Activated CD4-positive, alpha-beta T cell treated with anti-CD3 and anti-CD28 coated beads, Interleukin-2, Interleukin-4, amounts not matched to agents 100 ng/mL and 50 ng/mL, durations not matched to agents 16 hours and 8 hours (primary cell): Measurements from ENCODE around the gene F2.
"Not testable (repeated sequence)": the region's sequence is repeated elsewhere in the genome, so short reads cannot be mapped to it uniquely, and the experiment has no call there.

Experiments used
- DNase-seq: peaks from one replicate; pipeline ENCODE4 v3.0.0-alpha.2; 2020; ENCODE audit warnings: low spot score

Gene F2

DNA sequence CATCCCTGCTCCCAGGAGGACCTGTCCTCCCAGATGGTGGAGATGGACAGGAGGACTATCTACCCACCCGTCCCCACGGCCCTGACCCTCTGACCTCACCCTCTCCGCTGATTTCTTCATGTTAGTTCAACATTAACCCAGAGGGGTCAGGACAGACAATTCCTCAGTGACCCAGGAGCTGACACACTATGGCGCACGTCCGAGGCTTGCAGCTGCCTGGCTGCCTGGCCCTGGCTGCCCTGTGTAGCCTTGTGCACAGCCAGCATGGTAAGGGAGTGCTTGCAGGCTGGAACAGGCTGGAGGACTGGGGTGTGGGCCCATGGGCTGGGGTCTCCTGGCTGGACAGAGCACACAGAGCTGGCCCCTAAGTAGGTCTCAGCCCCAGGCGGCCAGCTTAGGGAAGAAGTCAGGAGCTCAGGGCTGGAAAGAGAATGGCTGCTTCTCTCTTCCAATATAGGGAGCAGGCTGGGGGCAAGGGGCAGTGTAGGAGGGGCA lies at the start of gene F2:
Gene F2 (plus strand): TSS at position 166 of the 495 bp plus-strand sequence. CDS start 23 bp downstream, at position 189.
- DNase-seq, result no peak

GRCh38 chr11:46669711-46670139 lies 49.3 kb upstream of the F2 start:
- DNase-seq, result peak; percentile 10

GRCh38 chr11:46670521-46670920 lies 48.5 kb upstream of the F2 start:
- DNase-seq, result not testable (repeated sequence)

GRCh38 chr11:46671958-46672315 lies 47.1 kb upstream of the F2 start:
- no peak for DNase-seq

DNA sequence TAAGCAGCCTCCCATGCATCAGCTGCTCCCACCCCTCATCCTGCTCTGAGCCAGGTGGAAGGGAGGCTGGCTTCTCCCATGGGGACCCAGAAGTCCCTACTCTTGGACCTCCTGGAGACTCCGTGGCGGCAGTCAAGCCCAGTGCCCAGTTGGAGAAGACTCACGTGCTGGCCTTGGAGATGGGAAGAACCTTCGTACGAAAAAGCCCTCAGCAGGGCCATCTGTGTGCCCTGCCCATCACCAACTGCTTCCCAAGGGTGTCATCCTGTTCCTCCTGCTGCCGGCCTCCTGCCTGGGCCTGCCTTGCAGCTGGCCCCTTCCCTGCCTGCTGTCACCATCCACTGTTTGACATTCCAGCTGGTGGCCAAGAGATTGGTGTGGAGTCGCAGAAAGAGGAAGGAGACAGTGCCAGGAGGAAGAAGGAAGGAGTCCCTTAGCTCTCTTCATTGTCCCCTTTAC lies 46.6 kb upstream of the F2 start:
- DNase-seq, result no peak

DNA sequence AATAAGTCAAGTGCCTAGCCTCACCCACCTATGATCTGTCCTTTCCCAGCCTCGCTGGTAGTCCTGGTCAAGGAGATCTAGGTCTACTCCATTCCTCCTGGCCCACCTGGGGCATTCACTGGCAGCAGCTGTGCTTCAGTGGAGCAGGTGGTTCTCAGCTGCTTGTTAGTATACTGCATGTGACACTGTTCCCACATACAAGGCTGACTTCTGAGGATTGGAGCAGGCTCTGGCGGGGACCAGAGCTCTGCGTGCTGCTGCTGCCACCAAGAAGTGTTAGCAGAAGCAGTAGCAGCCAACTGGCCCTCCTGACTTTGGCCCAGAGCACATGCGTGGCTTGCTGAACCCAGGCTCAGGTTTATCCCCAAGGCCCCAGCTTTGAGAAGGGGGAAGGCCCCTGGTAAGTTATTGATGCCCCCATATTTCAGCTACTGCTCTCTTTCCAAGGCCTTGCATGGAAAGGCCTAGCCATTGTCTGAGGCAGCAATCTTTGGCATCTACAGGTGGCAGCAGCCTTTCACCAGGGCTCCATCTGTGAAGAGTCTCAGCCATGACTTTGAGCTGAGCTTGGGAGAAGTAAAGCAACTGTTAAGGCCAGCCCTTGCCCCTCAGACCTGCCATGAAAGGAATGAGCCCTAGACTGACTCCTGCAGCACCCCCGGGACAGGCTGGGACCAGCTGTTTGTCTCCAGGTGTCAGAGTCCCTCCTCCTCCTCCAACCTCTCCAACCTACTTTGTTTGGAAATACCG lies 45.1 kb upstream of the F2 start:
- DNase-seq, result no peak

DNA sequence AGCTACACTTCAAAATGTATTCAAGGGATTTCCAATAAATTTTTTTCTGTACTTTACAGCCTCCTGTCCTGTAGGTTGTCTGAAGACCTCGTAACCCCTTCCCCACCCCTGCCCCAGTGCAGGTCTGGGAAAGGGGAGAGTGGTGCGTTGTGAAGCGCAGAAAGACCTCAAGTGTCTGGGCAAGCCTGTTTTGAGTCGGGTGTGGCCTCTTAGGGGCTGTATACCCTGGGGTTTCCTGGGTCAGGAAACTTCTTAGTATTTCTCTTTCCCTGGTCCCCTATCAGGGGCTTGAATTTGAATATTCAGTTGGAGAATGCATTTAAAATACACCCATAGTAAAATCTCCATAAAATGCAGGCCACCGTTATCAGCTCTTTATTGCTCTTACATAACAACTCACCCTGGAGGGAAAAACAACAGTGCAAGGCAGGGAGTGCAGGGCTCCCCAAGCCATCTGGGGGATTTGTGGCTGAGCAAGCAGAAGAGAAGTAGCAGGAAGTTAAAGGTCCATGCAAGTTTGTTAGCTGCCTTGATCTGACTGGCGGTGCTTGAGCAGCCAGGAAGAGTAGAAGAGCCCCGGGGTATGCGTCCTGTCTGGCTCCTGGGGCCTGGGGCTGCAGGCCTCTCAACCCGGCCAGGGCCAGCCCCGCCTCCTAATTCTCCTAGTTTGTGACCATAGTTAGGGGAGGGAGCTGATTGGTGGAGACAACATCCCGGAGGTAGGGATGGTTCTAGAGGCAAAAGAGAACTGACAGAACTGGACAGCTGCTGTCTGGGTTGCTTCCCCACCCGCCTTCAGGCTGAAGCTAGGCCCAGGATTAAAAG lies 44.3 kb upstream of the F2 start:
- no peak for DNase-seq

DNA sequence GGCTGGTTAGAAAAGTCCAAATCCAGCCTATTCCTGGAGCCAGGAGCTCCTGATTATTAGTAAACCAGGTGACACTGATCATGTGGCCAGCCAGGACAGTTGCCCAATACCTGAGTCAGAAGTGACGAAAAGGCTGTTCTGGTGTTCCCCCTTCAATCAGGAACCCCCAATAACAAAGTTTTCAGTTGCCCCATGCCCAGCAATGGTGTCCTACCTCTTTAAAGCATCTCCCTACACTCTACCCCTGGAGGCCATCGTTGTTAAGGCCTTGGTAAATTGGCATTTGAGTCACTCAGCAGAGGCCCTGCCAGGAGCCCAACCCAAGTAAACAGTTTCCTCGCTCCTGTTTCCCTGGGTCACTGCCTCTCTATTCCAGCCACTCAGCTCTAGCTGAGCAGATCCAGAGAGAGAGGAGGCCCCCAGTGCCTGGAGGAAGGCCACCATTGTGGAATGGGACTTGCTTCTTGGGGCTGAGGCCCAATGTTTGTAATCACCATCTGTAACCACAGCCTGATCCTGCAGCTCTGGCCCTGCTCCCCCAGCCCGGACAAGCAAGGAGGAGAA lies 43.6 kb upstream of the F2 start:
- DNase-seq, result no peak

DNA sequence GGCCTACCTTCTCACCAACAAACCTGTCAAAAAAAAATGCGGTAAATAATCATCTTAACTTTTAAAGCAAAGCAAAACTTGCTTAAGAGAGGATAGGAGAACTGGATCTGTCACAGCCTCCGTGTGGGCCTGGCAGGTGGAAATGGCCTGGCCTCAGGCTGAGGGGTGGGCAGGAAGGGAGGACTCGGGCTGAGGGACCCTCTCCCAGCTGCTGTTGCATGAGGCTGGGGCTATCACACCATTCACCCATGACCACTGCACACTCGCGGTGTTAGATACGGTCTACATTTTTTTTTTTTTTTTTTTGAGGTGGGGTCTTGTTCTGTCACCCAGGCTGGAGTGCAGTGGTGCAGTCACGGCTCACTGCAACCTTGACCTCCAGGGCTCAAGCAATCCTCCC lies 43.1 kb upstream of the F2 start:
- DNase-seq, result no peak

DNA sequence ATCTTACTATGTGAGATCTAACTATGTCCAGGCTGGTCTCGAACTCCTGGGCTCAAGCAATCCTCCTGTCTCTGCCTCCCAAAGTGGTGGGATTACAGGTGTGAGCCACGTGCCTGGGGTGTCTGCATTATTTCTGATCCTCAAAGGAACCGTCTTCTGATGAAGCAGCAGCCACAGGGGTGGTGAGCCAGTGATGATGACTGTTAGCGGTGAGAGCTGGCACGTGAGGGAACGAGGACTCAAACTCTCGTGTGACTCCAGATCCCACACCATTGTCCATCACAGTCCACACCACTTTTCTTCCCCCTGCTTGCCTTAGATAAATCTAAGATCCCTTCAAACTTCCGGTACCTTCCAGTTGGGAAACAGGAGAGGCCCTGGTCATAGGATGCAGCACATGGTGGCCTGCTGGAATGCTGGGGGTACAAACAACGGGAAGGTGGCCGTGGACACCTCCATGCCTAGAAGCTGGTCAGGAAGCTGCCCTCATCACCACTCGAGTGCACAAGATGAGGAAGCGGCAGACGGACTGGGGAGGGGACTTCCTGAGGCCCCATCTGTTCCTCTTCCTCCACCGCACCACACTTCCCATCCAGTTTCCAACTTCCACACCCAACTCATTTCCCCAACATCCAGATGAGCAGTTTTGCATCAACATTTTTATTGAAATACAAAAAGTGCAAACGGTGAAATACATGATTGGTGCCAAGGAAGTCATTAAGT lies 42.4 kb upstream of the F2 start:
- no peak for DNase-seq

DNA sequence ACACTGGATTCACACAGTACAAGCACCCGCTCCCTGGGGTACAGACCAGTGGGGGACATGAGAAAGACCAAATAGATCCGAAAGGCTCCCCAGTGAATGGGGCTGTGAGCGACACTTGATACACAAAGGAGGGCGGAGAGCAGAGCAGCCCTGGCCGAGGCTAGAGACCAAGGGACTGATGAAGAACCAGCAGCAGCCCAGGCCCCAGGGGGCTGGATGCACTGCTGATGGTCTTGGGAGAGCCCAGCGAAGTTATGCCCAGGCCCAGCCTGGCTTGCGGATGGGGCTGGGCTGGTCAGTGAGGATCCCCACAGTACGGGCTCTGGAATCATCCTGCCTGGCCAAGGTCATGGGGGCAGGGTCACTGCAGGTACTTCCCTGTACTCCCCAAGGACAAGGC lies 41.8 kb upstream of the F2 start:
- DNase-seq, result no peak

- no peak for DNase-seq
Measured at GRCh38 chr11:46677991-46678740, 40.8 kb upstream of the F2 start.

GRCh38 chr11:46678741-46679130 lies 40.3 kb upstream of the F2 start:
- DNase-seq, result no peak

DNA sequence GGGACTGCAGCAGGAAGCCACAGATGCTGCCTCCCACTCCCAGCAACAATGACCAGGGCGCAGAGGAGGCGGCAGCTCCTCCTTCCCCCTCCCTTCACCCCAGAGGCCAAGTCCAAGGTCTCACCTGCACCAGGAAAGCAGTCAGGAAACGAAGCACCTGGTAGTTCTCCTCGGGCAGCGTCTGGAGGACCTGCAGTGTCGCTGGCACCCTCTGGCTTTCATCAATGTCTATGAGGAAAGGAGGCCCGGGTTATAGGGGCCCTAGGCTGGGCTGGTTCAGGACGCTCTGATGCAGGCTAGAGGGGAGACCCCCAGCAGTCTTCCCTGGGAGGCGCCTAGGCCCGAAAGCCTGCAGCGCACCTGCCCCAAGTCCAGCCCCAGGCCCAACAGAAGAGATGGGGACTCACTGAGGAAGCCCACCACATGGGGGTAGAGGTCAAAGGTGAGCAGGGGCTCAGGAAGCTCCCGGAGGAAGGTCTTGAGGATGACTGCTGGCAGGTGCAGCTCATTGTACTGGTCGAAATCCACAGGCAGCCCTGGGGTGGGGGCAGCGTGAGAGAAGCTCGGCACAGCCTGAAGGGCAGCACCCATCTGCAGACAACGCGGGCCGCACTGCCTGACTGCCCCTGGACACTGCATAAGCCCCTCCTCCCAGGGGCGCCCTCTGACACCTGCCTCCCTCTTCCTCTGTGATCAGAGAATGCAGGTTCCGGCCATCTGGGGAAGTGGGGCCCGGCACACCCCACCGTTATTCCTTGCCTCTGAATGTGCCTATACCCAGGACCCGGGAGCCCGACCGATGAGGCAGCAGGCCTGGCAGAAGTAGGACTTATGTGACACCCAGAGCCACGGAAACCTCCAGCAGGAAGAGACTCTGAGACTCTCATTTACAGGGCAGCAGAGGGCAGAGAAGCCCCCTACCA lies 39.5 kb upstream of the F2 start:
- no peak for DNase-seq

GRCh38 chr11:46680164-46680760 lies 38.8 kb upstream of the F2 start:
- DNase-seq, result no peak

DNA sequence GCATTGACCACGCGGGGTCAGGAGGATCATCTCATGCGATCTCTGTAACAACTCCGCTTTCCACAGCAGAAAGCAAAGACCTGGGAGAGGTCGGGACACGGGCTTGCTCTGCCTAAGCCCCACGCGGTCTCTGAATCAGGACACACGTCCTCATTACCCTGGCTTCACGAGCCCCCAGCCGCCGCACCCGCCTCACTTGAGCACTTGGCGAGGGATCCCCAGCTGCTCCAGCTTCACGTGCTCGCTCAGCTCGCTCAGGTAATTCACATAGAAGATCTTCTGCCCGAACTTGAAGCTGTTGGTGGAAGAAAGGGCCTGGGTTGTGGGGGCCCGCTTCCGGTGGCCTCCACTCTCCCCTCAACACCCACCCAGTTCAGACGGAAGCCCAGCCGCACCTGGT lies 38.2 kb upstream of the F2 start:
- DNase-seq, result no peak

DNA sequence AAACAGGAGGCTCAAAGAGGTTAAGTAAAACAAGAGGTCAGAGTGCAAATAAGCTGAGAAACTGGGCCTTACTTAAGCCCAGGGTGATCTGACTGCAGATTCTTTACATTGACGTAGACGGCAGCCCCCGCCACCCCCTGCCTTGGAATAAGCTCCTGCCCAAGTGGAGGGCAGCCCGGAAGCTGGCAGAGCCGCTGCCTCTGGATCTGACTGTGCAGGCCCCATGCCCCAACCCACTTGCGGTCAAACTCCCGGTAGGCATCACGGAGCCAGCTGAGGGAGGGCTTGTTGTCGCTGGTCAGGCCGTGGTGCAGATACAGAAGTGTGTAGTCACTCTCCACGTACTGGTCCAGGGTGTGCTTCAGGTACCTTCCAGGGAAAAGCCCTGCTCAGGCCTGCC lies 37.2 kb upstream of the F2 start:
- DNase-seq, result no peak

- DNase-seq, result no peak
Measured at GRCh38 chr11:46682773-46683752, 36.0 kb upstream of the F2 start.

DNA sequence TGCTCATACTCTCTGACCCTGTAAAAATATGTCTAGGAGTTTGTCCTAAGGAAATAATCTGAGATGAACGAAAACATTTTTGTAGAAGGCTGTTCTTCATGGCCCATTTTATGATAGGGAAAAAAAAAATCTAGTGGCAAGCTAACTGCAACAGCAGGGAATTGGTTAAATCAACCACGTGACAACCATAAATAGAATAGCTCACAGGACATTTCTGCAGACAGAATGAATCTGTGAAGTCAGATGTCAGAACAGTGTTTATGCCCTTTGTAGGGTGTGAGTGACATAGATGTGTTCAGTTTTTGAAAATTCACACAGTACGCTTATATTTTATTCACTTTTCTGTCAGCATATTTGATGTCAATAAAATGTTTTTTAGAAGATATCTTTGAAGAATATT lies 34.6 kb upstream of the F2 start:
- no peak for DNase-seq
